GM21825 (cell line): ENCODE results near the gene MAP2K7.

Source experiments
- ATAC-seq: cut with Tn5 transposase; IDR thresholded peaks from one replicate; pipeline ENCODE4 v1.9.1; 2021; ENCODE audit warnings: mild to moderate bottlenecking, moderate library complexity; ENCODE audit not compliant: unreplicated experiment

MAP2K7 gene

GRCh38 chr19:7918615-7919421 lies 15.1 kb downstream of the MAP2K7 start:
- ATAC-seq = no peak

DNA sequence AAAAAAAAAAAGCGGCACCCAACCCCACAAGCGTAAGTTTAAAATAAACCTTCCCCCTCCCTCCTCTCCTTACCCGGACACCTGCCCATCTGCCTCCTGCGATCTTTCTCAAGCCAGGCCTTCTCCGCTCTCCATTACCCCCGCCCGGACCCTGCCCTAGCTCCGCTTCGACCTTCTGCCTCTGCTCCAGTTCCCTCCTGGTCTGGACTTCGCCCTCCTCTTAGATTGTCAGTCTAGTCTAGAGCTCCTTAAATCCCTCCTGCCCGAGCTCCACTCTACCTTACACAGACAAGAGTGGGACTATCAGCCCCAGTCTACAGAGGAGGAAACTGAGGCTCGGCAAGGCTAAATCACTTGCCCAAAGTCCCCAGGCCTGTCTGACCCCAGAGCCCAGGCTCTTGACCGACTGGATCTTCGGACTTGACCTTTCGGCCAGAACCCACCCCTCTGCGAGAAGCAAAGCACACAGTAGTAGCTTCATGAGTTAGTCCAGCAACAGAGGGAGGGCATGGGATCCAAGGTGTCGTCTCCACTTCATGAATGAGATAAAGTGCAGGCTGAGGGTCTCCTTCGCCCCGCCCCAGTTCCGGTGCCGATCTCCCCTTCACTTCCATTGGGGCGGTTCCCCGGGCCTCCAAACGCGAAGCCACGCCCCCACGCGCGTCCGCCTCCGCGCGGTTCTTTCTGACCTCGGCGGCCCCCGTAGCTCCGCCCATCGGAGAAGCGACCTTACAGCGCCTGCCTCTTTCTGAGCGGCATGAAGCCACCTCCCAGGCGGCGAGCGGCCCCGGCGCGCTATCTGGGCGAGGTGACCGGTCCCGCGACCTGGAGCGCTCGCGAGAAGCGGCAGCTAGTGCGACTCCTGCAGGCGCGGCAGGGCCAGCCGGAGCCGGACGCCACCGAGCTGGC lies 16.2 kb downstream of the MAP2K7 start, which contains the start of gene SNAPC2:
TSS of gene SNAPC2 (plus strand) at position 729 of the 909 bp plus-strand sequence. CDS start at position 758, 29 bp downstream.
- peak; percentile 43 for ATAC-seq

DNA sequence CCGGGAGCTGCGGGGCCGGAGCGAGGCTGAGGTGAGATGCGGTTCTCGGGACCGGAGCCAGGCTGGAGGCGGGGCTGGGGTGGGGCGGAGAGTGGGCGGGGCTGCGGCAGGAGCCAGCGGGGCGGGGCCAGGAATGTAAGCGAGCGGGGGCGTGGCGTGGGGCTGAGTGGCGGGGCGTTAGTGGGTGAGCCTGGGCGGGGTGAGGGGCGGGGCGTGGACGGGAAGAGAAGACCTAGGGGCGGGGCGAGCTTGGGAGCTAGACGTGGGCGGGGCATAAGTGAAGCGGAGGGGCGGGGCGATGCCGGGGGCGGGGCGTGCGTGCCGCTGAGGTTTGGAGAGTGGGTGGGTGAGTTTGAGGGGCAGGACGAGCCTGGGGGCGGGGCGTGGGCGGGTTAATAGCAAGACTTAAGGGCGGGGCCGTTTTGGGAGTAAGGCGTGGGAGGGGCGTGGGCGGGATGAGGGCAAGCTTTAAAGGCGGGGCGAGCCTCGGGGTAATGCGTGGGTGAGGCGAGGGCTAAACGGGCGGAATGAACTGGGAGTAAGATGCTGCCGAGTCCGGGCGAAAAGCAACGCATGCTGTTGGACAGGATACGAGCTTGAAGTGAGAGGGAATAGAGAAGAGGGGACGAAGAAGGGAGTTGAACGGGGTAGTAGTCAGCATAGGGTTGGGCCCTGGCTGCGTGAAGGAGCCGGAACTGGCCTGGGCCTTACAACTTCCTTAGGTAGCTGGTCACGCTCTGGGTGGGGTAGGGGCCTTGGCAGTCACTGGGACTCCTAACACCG lies 17.0 kb downstream of the MAP2K7 start:
- ATAC-seq = peak; percentile 36

GRCh38 chr19:7921302-7921966 lies 17.8 kb downstream of the MAP2K7 start:
- no peak for ATAC-seq

- ATAC-seq = no peak
Measured at GRCh38 chr19:7921967-7922835, 18.5 kb downstream of the MAP2K7 start.

DNA sequence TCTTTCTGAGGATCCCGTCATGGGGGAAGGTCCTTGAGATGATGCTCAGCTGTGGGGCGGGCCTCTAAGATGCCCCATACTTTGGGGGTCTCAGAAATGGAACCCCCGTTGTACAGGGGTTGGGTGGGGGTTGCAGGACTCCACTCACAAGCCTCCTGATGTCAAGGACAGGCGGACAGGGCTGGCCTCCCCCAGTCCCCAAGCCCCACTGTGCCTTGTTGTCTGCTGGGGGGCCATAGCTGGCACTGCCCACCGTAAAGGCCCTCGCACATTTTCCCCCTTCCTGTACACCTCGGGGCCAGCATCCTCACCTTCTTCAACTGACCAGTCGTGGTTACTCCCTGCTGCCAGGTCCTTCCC lies 19.1 kb downstream of the MAP2K7 start:
- no peak for ATAC-seq

DNA sequence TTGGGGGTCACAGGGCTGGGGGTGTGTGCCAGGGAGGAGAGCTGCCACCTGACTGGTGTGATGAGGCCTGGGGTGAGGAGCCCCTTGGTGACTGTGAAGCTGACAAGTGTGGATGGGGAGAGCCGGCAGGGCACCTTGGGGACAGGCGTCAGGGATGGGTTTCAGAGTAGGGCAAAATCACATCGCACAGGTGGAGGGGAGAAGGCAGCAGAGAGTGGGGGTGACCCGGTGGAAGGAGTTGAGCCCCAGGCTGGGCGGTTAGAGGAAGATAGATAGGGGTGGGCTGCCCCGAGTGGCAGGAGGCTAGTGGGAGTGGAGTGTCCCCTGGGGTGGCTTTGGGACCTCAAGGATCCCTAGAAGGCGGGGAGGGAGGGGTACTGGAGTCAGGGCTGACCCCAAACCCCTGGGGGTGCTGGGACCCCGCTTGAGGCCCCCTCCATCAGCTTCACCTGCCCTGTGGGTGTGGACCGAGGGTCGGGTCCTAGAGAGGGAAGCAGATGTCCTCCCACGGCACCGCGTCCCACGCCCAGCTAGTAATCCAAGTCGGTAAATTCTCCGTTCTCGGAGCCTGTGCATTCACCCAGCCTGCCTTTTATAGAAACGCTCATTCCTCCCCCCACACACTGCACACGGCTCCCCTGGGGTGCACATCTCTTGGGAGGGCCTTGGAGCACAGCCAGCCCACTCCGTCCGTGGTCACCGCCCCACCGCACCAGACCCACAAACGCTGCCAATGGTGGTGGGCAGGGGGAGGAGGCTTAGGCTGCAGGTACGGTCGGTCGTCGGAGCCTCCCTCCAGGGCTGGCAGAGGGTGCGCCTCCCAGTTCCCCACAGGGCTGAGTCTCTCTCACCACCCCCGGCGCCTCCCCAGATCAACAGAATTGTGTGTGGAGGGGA lies 19.9 kb downstream of the MAP2K7 start:
- no peak for ATAC-seq

DNA sequence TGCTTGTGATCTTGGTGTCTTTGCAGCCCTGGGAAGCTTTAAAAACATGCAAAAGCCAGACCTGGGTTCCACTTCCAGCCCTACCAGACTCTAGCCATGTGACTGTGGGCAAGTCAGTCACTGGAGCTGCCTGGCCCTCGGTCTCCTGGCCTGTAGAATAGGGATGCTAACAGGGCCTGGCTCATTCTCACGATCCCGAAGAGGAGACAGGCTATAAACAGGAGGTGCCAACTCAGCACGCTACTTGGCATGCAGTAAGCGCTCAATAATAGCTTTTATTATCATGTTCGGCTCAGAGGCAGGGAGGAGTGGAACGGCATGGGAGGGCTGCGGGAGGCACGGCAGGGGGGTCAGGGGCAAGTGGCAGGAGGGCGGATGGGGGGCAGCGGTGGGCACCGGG lies 20.6 kb downstream of the MAP2K7 start:
- ATAC-seq = no peak

GRCh38 chr19:7924651-7925170 lies 21.0 kb downstream of the MAP2K7 start:
- no peak for ATAC-seq

GRCh38 chr19:7925171-7925851 lies 21.6 kb downstream of the MAP2K7 start:
- ATAC-seq = no peak

DNA sequence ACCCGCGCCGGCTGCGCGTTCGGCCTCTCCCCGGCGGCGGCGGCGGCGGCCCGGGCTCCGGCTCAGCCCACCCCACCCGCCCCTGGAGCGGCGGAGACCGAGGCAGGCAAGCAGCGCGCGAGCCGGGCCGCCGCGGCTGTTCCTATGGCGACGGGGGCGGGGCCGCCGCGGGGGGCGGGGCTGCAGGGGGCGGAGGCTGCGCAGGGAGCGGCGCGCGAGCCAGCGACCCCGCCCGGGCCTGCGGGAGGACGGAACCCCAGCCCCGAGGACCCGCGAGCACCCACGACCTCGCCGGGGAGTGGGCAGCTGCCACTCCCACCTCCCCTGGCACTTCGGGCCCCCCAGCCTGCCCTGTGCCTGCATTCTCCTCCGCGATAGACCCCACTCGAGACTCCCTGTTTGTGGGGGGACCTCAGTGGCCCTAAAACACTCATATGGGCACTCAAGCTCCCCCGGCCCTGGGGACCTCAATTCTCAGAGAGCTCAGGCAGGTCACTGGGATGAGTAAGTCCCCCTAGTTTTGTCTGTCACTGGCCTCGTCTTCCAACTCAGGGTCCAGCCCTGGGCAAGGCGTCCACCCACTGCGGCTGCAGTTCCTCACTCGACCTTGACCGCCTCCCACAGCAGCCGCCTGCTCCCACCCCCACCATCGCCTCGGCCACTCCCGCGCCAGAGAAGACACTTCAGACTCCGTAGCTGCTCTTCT lies 22.5 kb downstream of the MAP2K7 start, which contains the start of gene CTXN1:
TSS of gene CTXN1 (minus strand) at position 115 of the 706 bp plus-strand sequence. CDS start 597 bp downstream, outside the sequence.
- no peak for ATAC-seq

DNA sequence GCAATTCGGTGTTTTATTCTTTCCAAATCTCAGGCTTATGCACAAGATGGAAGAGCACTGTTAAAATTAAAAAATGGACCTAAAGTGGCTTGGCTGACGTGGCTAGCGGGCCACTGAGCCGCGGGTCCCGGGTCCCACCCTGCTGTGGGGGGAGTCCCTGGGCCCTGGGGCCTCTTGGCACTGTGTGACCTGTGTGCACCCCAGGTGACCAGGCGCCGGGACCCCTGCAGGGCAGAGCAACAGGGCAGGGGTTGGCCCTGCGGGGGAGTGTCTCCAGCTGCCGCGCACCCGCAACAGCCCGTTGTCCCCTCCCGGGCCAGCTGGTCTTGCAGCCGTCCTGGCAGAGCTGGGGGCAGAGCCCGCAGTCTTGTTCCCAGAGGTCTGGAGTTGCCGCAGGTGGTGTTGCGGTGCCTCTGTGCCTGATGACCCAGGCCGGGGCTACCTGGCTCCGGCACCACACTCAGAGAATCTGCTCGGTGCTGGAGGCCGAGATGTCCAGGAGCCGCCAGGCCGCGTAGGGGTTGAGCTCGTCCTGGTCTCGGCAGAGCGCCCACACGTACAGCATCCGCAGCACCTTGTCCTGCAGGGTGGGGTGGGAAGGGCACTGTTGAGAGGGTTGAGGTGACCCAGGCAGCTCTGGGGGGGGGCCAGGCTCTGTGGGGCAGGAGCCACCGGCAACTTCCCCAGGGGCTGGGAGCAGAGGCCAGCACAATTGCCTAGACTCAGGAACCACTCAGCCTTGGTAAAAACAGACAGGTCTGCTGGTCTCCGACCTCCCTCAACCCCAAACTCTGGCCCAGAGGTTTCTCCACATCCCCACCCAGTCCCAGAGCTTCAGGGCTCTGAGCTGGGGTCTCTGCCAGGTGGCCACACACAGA lies 23.3 kb downstream of the MAP2K7 start:
- no peak for ATAC-seq

DNA sequence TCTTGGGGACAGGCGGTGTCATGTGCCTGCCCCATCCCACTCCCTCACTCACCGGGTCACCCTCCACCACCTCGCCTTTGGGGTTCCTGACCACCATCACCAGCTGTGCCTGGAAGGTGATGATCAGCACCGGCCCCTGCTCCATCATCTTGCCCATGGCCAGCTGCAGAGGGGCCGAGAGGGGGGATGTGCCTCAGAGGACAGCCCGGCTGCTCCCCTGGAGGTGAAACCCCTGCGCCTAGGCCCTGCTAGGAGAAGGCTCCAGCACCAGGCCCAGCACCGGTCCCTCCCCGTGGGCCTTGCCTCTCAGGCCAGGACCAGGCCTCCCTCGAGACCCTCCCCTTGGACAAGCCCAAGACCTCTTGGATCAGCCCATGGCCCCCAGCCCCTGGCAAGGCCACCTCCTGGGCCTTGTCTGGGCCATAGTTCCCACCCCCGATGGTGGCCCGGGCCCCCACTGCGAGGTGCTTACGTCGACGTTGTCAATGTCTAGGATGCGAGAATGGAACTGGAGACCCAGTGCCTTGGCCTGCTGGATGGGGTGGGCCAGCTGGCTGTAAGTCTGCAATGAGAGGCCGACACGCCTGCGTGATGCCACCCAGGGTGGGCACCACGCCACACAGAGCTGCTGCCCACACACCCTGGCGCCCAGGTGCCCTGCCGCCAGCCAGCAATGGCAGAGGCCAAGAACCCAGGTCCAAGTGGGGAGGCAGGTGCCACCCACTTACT lies 24.1 kb downstream of the MAP2K7 start:
- ATAC-seq = no peak

DNA sequence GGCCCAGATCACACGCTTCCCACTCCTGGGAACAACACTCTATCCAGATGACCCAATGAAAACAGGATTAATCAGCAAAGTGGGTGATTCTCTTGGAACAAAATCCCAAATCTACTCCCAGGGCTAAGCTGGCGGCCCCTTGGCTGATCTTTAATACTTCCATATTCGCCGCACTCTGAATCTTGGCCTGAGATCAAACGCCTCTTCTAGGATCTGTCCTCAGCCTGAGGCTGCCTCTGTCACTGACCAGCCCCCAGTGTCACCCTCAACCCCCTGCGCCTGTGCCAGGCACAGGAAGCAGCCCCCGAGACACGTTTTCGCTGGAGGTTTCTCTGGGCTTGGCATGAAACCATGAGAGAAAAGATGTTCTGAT lies 24.6 kb downstream of the MAP2K7 start:
- no peak for ATAC-seq
